Inferior parietal cortex (tissue), 1 donor: ENCODE measurements around the gene SHC4.
A peak's percentile ranks its signal among the peaks of the same experiment; 100 is the strongest.

Experiments used
- DNase-seq: peaks from one replicate; pipeline ENCODE4 v3.0.0-alpha.2; 2016; ENCODE audit errors: extremely low spot score

SHC4 gene

DNA sequence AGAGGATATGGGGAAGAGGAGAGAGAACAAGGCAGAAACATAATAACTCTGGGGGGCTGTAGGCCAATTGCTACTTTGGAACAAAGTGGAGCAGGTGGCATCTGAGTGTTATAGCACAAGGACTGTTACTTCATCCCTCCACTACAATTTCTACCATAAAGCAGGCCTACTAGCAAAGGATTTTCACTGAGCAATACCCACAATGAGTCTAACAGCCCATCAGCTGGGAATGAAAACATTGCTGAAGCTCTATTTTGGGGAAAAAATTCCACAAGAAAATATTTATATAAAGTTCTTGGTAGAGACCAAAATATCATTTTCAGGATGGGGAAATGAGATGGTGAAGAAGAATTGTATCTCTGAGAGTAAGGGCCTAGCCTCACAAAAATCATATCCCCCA is 3.6 kb upstream of the SHC4 start:
- no peak for DNase-seq

DNA sequence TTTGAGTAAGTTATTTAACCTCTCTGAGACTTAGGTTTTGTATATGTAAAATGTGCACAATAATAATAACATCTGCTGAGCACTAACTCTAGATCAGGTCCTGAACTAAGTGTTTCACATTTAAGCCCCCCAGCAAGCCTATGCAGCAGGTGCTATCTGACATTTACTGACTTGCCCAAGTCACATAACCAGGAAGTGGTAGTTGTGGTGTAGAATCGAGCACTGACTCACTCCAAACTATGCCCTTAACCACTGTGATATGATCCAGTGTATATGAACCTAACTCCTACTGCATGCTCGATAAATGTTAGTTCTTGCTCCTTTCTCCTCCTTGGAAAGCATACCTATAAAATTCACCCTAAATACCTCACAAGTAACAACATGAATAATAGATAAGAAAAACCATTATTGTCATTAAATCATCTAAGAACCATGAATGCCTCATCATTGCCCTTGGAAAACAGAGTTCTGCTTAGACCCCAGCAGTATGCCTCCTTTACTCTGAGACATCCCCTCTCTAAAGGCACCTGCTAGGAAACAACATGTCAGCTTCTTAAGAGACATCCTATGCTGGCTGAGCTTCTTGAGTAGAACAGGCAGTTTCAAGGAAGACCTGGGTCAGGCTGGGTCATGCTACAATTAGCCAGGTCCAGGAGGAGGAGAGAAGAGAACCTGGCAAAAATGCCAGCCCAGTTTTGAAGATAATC is 3.0 kb upstream of the SHC4 start:
- no peak for DNase-seq

GRCh38 chr15:48965972-48966371 is 2.3 kb upstream of the SHC4 start:
- no peak for DNase-seq

- DNase-seq, result no peak
Observed at GRCh38 chr15:48964898-48965297, 1.2 kb upstream of the SHC4 start.

DNA sequence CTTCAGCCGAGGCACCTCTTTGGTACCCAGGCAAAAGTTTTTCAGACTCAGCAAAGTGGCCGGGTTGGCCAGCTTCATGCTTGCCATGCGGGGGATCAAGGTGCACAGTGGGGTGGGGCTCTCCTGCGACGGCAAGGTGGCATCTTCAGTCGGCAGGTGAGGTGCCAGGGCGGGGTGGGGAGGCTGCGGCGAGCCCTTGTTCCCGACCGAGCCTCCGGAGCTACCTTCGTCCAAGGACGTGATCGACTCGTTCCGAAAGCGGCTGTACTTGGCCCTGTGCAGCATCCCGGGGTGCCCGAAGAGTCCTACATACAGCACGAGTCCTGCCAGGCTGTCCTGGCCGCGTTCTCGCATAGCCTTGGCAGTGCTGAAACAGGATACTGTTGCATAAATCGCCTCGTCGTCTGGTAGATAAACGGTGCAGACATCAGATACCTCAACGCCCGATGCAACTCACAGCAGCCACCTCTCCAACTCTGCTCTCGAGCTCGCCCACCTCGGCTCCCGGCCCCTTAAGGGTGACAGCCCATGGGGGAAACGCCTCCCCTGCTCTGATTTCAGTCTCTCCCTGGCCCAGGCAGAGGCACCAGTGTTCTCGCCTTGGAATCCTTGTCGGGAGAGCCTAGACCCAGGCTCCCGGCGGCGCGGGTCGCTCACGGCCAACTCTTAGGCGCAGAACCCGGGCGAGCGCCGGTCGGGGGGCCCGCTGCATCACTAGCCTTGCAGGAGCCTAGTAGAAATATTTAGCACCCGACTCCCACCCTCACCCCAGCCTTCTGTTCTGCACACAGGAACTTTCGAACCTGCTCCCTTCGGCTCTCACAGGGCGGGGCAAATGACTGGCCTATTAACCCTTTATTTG is 826 bp downstream of the SHC4 start:
- no peak for DNase-seq

- no peak for DNase-seq
Observed at GRCh38 chr15:48955967-48956366, 7.8 kb downstream of the SHC4 start.

DNA sequence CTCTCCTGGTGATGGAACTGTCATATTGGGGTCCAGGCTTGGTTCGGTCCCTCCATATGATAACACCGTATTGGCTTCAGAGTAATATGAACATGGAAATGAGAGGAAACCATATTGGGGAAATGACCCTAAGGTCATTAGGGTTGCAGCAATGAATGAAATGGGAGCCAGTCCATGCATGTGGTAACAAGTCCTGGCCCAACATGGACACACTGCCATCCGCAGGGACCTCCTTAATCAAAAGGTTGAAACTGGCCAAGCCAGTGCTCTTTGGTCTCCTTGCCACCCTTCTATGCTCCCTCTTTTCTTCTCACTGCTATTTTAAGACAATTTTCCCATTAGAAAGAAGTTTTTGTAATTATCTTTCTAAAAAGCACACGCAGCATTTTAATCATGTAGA is 8.3 kb downstream of the SHC4 start:
- DNase-seq, result no peak

DNA sequence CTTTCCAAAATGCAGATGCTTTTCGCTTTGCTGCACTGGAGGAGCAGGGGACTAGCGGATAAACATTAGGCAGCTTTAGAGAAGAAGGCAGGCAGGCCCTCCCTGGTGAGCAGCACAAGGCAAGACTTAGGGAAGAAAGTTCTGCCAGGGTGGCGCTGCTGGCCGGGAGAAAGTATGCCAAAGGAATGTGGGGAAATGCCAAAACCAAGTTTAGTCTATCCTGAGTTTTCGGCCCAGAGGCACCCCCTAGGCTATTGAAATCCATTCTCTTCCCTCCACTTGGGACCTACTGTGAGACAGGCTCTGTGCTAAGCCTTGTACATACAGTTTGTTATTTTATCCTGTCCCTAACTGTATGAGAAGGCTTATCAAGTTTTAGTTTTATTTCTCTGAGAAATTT is 9.2 kb downstream of the SHC4 start:
- no peak for DNase-seq

DNA sequence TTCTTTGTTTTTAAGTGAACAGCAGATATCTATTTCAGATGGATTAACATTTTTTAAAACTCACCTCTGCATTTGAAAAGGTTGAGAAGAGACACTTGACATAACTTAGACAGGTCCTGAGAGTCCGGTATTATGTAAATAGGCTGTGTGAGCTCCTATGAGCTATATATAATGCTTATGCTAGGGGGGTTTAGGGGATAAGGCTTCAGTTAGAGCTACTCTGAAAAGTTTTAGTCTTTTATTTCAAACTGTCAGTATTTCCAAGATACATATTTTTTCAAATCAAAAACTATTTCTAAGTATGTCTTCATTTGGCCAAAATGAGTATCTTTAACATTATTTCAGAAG is 16.9 kb downstream of the SHC4 start:
- no peak for DNase-seq

- DNase-seq, result peak; percentile 25
Observed at GRCh38 chr15:48946074-48946839, 17.5 kb downstream of the SHC4 start.

DNA sequence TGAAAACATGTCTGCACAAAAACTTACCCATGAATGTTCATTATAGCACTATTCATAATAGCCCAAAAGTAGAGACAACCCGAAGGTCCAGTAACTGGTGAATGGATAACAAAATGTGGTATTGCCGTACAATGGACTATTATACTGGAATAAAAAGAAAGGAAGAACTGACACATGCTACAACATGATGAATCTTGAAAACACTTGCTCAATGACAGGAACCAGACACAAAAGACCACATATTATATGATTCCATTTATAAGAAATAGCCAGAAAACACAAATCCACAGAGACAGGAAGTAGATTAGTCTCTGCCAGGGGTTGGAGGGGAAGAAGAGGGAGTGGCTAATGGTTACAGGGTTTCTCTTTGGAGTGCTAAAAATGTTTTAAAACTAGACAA is 18.3 kb downstream of the SHC4 start:
- no peak for DNase-seq

GRCh38 chr15:48941904-48942303 is 21.8 kb downstream of the SHC4 start:
- DNase-seq, result no peak

- no peak for DNase-seq
Observed at GRCh38 chr15:48940508-48940907, 23.2 kb downstream of the SHC4 start.

DNA sequence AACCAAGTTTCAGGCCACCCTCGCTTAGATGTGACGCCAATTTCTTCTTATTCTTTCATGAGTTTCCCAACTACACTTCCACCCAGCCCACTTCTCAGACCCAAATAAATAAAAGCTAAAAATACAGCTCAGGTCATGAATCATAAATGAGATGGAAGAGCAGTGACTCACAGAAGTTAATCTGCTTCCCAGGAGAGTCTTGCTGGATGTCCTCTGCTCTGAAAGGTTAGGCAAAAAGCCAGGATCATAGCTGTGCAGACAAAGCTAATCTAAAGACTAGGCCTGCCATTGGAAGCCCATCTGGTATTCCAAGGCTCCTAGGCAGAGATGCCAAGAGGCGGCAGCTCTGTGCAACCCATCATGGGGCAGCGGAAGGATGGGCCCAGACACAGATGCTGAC is 24.1 kb downstream of the SHC4 start:
- DNase-seq, result no peak

- no peak for DNase-seq
Observed at GRCh38 chr15:48937886-48938285, 25.8 kb downstream of the SHC4 start.

GRCh38 chr15:48936666-48937065 is 27.1 kb downstream of the SHC4 start:
- DNase-seq, result no peak

DNA sequence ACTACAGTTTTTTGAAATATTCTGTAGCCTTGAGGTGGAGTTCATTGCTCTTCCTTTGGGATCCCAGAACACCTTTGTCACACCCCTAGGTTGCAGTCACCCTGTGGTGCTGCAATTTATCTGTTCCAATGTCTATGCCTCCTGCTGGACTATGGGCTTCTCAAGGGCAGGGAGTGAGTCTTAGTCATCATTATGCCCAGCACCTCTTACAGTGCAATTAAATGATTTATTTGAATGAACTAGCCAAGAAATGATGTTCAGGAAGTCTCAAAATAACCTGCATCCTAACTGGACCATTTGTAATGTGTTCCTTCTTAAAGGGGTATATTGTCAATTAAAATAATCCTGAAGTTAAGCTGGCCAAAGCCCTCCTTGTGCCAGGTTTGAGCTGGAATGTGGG is 28.5 kb downstream of the SHC4 start:
- no peak for DNase-seq

DNA sequence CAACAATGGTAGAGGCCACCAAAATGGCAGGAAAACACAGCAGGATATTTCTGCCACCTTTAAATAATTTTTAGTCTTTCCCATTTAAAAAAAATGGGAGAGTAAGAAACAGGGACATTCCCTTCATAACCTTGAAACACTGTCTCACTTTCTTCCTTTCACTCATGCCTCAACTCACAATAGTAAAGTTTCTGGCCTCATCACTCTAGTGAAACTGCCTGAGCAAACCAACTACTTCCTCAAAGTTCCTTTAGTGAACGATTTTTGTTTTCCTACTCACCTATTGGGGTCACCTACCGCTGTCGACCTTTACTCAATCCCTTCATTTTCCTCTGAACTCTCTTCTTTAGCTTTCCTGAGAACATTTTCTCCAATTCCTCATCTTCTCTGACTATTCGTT is 33.0 kb downstream of the SHC4 start:
- no peak for DNase-seq

GRCh38 chr15:48929661-48930060 is 34.1 kb downstream of the SHC4 start:
- DNase-seq, result no peak

GRCh38 chr15:48928877-48929538 is 34.7 kb downstream of the SHC4 start:
- no peak for DNase-seq

- DNase-seq, result peak; percentile 51
Observed at GRCh38 chr15:48925714-48926223, 38.0 kb downstream of the SHC4 start.
